ENCODE measurements around the gene CTDP1.

The CTDP1 gene

GRCh38 chr18:79763407-79763806 is 83.8 kb downstream of the CTDP1 start:
- Histone ChIP-seq H3K9me3 (ENCODE audit: control insufficient read depth, low read length) (no peaks in the 10 kb centered on the region), H3K4me3 (ENCODE audit: insufficient read depth, low read depth, low read length) (no peak overlapping the region), H3K27me3 (ENCODE audit: control insufficient read depth, insufficient read depth, low read length, poor library complexity, severe bottlenecking) (no peaks in the 10 kb centered on the region), H3K4me1 (ENCODE audit: control insufficient read depth, insufficient read depth, low read length) (no peaks in the 10 kb centered on the region), H3K27ac (ENCODE audit: insufficient read depth, low read depth, low read length, poor library complexity, severe bottlenecking) (no peak overlapping the region), H3K36me3 (ENCODE audit: control insufficient read depth, insufficient read depth, low read length) (no peaks in the 10 kb centered on the region)

GRCh38 chr18:79764131-79764530 is 84.5 kb downstream of the CTDP1 start:
- H3K4me1 ChIP-seq (ENCODE audit: control insufficient read depth, insufficient read depth, low read length): no peaks in the 10 kb centered on the region
- WGBS, 2 experiments: 92 to 93% methylated on average over 4 of the region's 6 CpGs
- H3K9me3 ChIP-seq (ENCODE audit: control insufficient read depth, low read length): no peaks in the 10 kb centered on the region
- H3K27me3 ChIP-seq (ENCODE audit: control insufficient read depth, insufficient read depth, low read length, poor library complexity, severe bottlenecking): no peaks in the 10 kb centered on the region
- H3K27ac ChIP-seq (ENCODE audit: insufficient read depth, low read depth, low read length, poor library complexity, severe bottlenecking): no peak overlapping the region
- no peaks in the 10 kb centered on the region for H3K36me3 ChIP-seq (ENCODE audit: control insufficient read depth, insufficient read depth, low read length)
- no peak overlapping the region for H3K4me3 ChIP-seq (ENCODE audit: insufficient read depth, low read depth, low read length)

- Histone ChIP-seq H3K27me3 (ENCODE audit: control insufficient read depth, insufficient read depth, low read length, poor library complexity, severe bottlenecking) (no peaks in the 10 kb centered on the region), H3K4me1 (ENCODE audit: control insufficient read depth, insufficient read depth, low read length) (no peaks in the 10 kb centered on the region), H3K27ac (ENCODE audit: insufficient read depth, low read depth, low read length, poor library complexity, severe bottlenecking) (no peak overlapping the region), H3K4me3 (ENCODE audit: insufficient read depth, low read depth, low read length) (no peak overlapping the region), H3K9me3 (ENCODE audit: control insufficient read depth, low read length) (no peaks in the 10 kb centered on the region), H3K36me3 (ENCODE audit: control insufficient read depth, insufficient read depth, low read length) (no peaks in the 10 kb centered on the region)
- WGBS, 2 experiments: 84 to 85% methylated on average over 14 of the region's 14 CpGs
Measured at GRCh38 chr18:79765491-79766245, 86.1 kb downstream of the CTDP1 start.

GRCh38 chr18:79766308-79766707 is 86.7 kb downstream of the CTDP1 start:
- 76 to 79% methylated on average over 16 of the region's 16 CpGs for WGBS, 2 experiments

GRCh38 chr18:79768745-79769144 is 89.1 kb downstream of the CTDP1 start:
- H3K27me3 ChIP-seq (ENCODE audit: control insufficient read depth, insufficient read depth, low read length, poor library complexity, severe bottlenecking): no peaks in the 10 kb centered on the region
- 69 to 85% methylated on average over 3 of the region's 3 CpGs for WGBS, 2 experiments
- no peak overlapping the region for H3K27ac ChIP-seq (ENCODE audit: insufficient read depth, low read depth, low read length, poor library complexity, severe bottlenecking)
- no peaks in the 10 kb centered on the region for H3K9me3 ChIP-seq (ENCODE audit: control insufficient read depth, low read length)
- no peaks in the 10 kb centered on the region for H3K4me1 ChIP-seq (ENCODE audit: control insufficient read depth, insufficient read depth, low read length)
- H3K36me3 ChIP-seq (ENCODE audit: control insufficient read depth, insufficient read depth, low read length): no peaks in the 10 kb centered on the region
- H3K4me3 ChIP-seq (ENCODE audit: insufficient read depth, low read depth, low read length): no peak overlapping the region

More at GRCh38 chr18:79766308-79766707, 86.7 kb downstream of the CTDP1 start:
- H3K27me3 ChIP-seq (ENCODE audit: control insufficient read depth, insufficient read depth, low read length, poor library complexity, severe bottlenecking): no peaks in the 10 kb centered on the region
- no peaks in the 10 kb centered on the region for H3K4me1 ChIP-seq (ENCODE audit: control insufficient read depth, insufficient read depth, low read length)
- no peaks in the 10 kb centered on the region for H3K9me3 ChIP-seq (ENCODE audit: control insufficient read depth, low read length)
- no peak overlapping the region for H3K27ac ChIP-seq (ENCODE audit: insufficient read depth, low read depth, low read length, poor library complexity, severe bottlenecking)
- no peak overlapping the region for H3K4me3 ChIP-seq (ENCODE audit: insufficient read depth, low read depth, low read length)
- H3K36me3 ChIP-seq (ENCODE audit: control insufficient read depth, insufficient read depth, low read length): no peaks in the 10 kb centered on the region

- no peaks in the 10 kb centered on the region for H3K4me1 ChIP-seq (ENCODE audit: control insufficient read depth, insufficient read depth, low read length)
- no peaks in the 10 kb centered on the region for H3K9me3 ChIP-seq (ENCODE audit: control insufficient read depth, low read length)
- H3K27me3 ChIP-seq (ENCODE audit: control insufficient read depth, insufficient read depth, low read length, poor library complexity, severe bottlenecking): no peaks in the 10 kb centered on the region
- WGBS, 2 experiments: 89 to 90% methylated on average over 31 of the region's 31 CpGs
- no peak overlapping the region for H3K27ac ChIP-seq (ENCODE audit: insufficient read depth, low read depth, low read length, poor library complexity, severe bottlenecking)
- no peak overlapping the region for H3K4me3 ChIP-seq (ENCODE audit: insufficient read depth, low read depth, low read length)
- H3K36me3 ChIP-seq (ENCODE audit: control insufficient read depth, insufficient read depth, low read length): no peaks in the 10 kb centered on the region
Measured at GRCh38 chr18:79769698-79770500, 90.3 kb downstream of the CTDP1 start.

- no peaks in the 10 kb centered on the region for H3K27me3 ChIP-seq (ENCODE audit: control insufficient read depth, insufficient read depth, low read length, poor library complexity, severe bottlenecking)
- H3K4me3 ChIP-seq (ENCODE audit: insufficient read depth, low read depth, low read length): no peak overlapping the region
- H3K27ac ChIP-seq (ENCODE audit: insufficient read depth, low read depth, low read length, poor library complexity, severe bottlenecking): no peak overlapping the region
- no peaks in the 10 kb centered on the region for H3K4me1 ChIP-seq (ENCODE audit: control insufficient read depth, insufficient read depth, low read length)
- WGBS, 2 experiments: 72 to 77% methylated on average over 11 of the region's 11 CpGs
- H3K9me3 ChIP-seq (ENCODE audit: control insufficient read depth, low read length): no peaks in the 10 kb centered on the region
- H3K36me3 ChIP-seq (ENCODE audit: control insufficient read depth, insufficient read depth, low read length): no peaks in the 10 kb centered on the region
Measured at GRCh38 chr18:79770501-79770815, 90.9 kb downstream of the CTDP1 start.

- H3K4me1 ChIP-seq (ENCODE audit: control insufficient read depth, insufficient read depth, low read length): no peaks in the 10 kb centered on the region
- no peak overlapping the region for H3K27ac ChIP-seq (ENCODE audit: insufficient read depth, low read depth, low read length, poor library complexity, severe bottlenecking)
- 80% methylated on average over 16 to 24 of the region's 24 CpGs for WGBS, 2 experiments
- no peaks in the 10 kb centered on the region for H3K9me3 ChIP-seq (ENCODE audit: control insufficient read depth, low read length)
- no peaks in the 10 kb centered on the region for H3K36me3 ChIP-seq (ENCODE audit: control insufficient read depth, insufficient read depth, low read length)
- H3K27me3 ChIP-seq (ENCODE audit: control insufficient read depth, insufficient read depth, low read length, poor library complexity, severe bottlenecking): peaks cover 3% of the 10 kb centered on the region
- no peak overlapping the region for H3K4me3 ChIP-seq (ENCODE audit: insufficient read depth, low read depth, low read length)
Measured at GRCh38 chr18:79770826-79771225, 91.2 kb downstream of the CTDP1 start.

GRCh38 chr18:79771446-79772107 is 92.0 kb downstream of the CTDP1 start:
- no peaks in the 10 kb centered on the region for H3K36me3 ChIP-seq (ENCODE audit: control insufficient read depth, insufficient read depth, low read length)
- H3K4me3 ChIP-seq (ENCODE audit: insufficient read depth, low read depth, low read length): no peak overlapping the region
- WGBS, 2 experiments: 82% methylated on average over 35 of the region's 35 CpGs
- no peaks in the 10 kb centered on the region for H3K4me1 ChIP-seq (ENCODE audit: control insufficient read depth, insufficient read depth, low read length)
- peaks cover 4% of the 10 kb centered on the region for H3K27me3 ChIP-seq (ENCODE audit: control insufficient read depth, insufficient read depth, low read length, poor library complexity, severe bottlenecking)
- H3K9me3 ChIP-seq (ENCODE audit: control insufficient read depth, low read length): no peaks in the 10 kb centered on the region
- H3K27ac ChIP-seq (ENCODE audit: insufficient read depth, low read depth, low read length, poor library complexity, severe bottlenecking): no peak overlapping the region
